Neural cell (in vitro differentiated cells): ENCODE data around the gene WDR91. TPM values are rescaled to one million over a fixed set of nuclear protein-coding genes. Genes with fewer than 3 reads are reported as not detected.

Experiments used
- H2AFZ ChIP-seq: fragments of 200-600, 300-800 bp; sonication (generic), shearing (Covaris generic); 2 replicates; pipeline ENCODE4 v1.6.0; 2014; ENCODE audit warnings: low read depth, mild to moderate bottlenecking, antibody characterized with exemption, low read length, moderate library complexity
- H3F3A ChIP-seq: fragments of 200-600 bp; shearing (Covaris generic); 2 replicates; pipeline ENCODE4 v1.6.1; 2016; ENCODE audit warnings: mild to moderate bottlenecking, moderate library complexity, mixed read lengths, antibody characterized with exemption, low read length; ENCODE audit not compliant: insufficient read depth, poor library complexity, severe bottlenecking
- H3K27ac ChIP-seq: fragments of 200-600, 300-800 bp; sonication (generic), shearing (Covaris generic); 2 replicates; pipeline ENCODE4 v1.5.1; 2014; ENCODE audit warnings: mild to moderate bottlenecking, low read length, moderate library complexity
- H3K27me3 ChIP-seq: fragments of 300-800, 200-600 bp; sonication (generic), shearing (Covaris generic); 2 replicates; pipeline ENCODE4 v1.6.0; 2014; ENCODE audit warnings: mild to moderate bottlenecking, low read depth, low read length, moderate library complexity; ENCODE audit not compliant: insufficient read depth
- H3K36me3 ChIP-seq: fragments of 300-800, 200-600 bp; sonication (generic), shearing (Covaris generic); 2 replicates; pipeline ENCODE4 v1.5.1; 2014; ENCODE audit warnings: mild to moderate bottlenecking, antibody characterized with exemption, low read length, moderate library complexity; ENCODE audit not compliant: insufficient read depth
- H3K4me2 ChIP-seq: fragments of 300-800, 200-600 bp; sonication (generic), shearing (Covaris generic); 2 replicates; pipeline ENCODE4 v1.6.0; 2014; ENCODE audit warnings: mild to moderate bottlenecking, low read length
- H3K4me3 ChIP-seq: fragments of 300-800, 200-600 bp; sonication (generic), shearing (Covaris generic); 2 replicates; pipeline ENCODE4 v1.5.1; 2014; ENCODE audit warnings: mild to moderate bottlenecking, low read length, moderate library complexity
- H3K79me2 ChIP-seq: fragments of 200-600 bp; shearing (Covaris generic); replicated peaks from 2 replicates; pipeline ENCODE4 v1.6.0; 2014; ENCODE audit warnings: mild to moderate bottlenecking, low read length, moderate library complexity; ENCODE audit not compliant: insufficient read depth
- H3K9ac ChIP-seq: fragments of 300-800, 200-600 bp; sonication (generic), shearing (Covaris generic); 2 replicates; pipeline ENCODE4 v1.6.1; 2016; ENCODE audit warnings: mild to moderate bottlenecking, low read length, mixed read lengths
- H3K9me2 ChIP-seq: fragments of 200-600 bp; shearing (Covaris generic); 2 replicates; pipeline ENCODE4 v1.6.1; 2016; ENCODE audit warnings: mild to moderate bottlenecking, low read length, mixed read lengths; ENCODE audit not compliant: insufficient read depth
- H3K9me3 ChIP-seq: fragments of 200-600, 300-800 bp; sonication (generic), shearing (Covaris generic); 2 replicates; pipeline ENCODE4 v1.6.1; 2016; ENCODE audit warnings: mild to moderate bottlenecking, mixed run types, low read length, moderate library complexity, mixed read lengths
- H4K20me1 ChIP-seq: fragments of 200-600 bp; shearing (Covaris generic); 2 replicates; pipeline ENCODE4 v1.6.1; 2016; ENCODE audit warnings: mild to moderate bottlenecking, mixed run types; ENCODE audit not compliant: insufficient read depth
- EP300 ChIP-seq: fragments of 450-650 bp; conservative IDR thresholded peaks from 2 replicates; pipeline ENCODE4 v1.6.1; 2014; ENCODE audit warnings: antibody characterized with exemption, mild to moderate bottlenecking, moderate library complexity; ENCODE audit not compliant: poor library complexity, severe bottlenecking
- EZH2 ChIP-seq: fragments of 200-600, 300-800 bp; shearing (Covaris generic), sonication (generic); IDR thresholded peaks from 2 replicates; pipeline ENCODE4 v1.6.1; 2014; ENCODE audit warnings: antibody characterized with exemption, low read length, borderline replicate concordance, mild to moderate bottlenecking; ENCODE audit not compliant: insufficient read depth, poor library complexity, severe bottlenecking
- MXI1 ChIP-seq: fragments of 450-650 bp; conservative IDR thresholded peaks from 2 replicates; pipeline ENCODE4 v1.6.1; 2014; ENCODE audit warnings: antibody characterized with exemption, mild to moderate bottlenecking; ENCODE audit not compliant: poor library complexity, severe bottlenecking
- POLR2AphosphoS5 ChIP-seq: IDR thresholded peaks from 2 replicates; pipeline ENCODE4 v1.6.1; 2012
- RAD21 ChIP-seq: fragments of 450-650 bp; conservative IDR thresholded peaks from 2 replicates; pipeline ENCODE4 v1.6.1; 2014; ENCODE audit warnings: antibody characterized with exemption, mild to moderate bottlenecking, moderate library complexity
- REST ChIP-seq: IDR thresholded peaks from 2 replicates; pipeline ENCODE4 v1.6.1; 2012; ENCODE audit warnings: borderline replicate concordance
- SMC3 ChIP-seq: fragments of 450-650 bp; conservative IDR thresholded peaks from 2 replicates; pipeline ENCODE4 v1.6.1; 2014; ENCODE audit warnings: antibody characterized with exemption, mild to moderate bottlenecking, moderate library complexity; ENCODE audit not compliant: poor library complexity
- TAF1 ChIP-seq: IDR thresholded peaks from 2 replicates; pipeline ENCODE4 v1.6.1; 2012; ENCODE audit warnings: low read depth
- polyA plus RNA-seq: library from polyadenylated mRNA; depleted of rRNA; stranded (reverse); fragments of >200 nt; gene quantifications from 2 replicates; pipeline ENCODE4 v1.2.3, GENCODE V29; 2014
- TF ChIP-seq, protein P1 (sequence below): fragments of 450-650 bp; IDR thresholded peaks from 2 replicates; pipeline ENCODE4 v1.5.1; 2014; ENCODE audit warnings: antibody characterized with exemption, mild to moderate bottlenecking, moderate library complexity; ENCODE audit not compliant: poor library complexity, severe bottlenecking

Gene WDR91
- polyA plus RNA-seq, 1 donor from 2014 or later: 17.7 TPM

DNA sequence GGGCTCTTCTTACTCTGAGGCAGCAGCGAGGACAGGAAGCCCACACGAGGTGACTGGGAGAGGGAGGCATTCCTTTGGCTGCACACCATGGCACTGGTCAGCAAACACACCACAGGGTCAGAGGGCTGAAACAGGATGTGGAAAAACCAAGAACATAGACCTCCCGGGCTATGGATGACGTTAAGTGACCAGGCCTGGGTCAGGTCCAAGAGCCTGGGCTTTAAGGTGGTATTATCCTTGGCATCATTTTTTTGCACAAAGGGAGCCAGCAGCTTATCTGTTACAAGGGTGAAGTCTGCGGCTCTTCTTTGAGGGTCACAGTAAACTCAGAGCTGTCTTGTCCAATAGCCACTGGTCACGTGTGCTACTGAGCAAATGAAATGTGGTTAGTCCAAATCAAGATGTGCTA lies 7.0 kb downstream of the WDR91 start:
- no peaks in the 10 kb centered on the region for H3F3A ChIP-seq
- no peaks in the 10 kb centered on the region for H3K36me3 ChIP-seq
- H4K20me1 ChIP-seq: no peaks in the 10 kb centered on the region
- no peaks in the 10 kb centered on the region for H3K27me3 ChIP-seq
- H2AFZ ChIP-seq: no peak overlapping the region
- H3K9me3 ChIP-seq: no peaks in the 10 kb centered on the region
- H3K4me2 ChIP-seq: no peak overlapping the region
- H3K27ac ChIP-seq: no peak overlapping the region
- H3K79me2 ChIP-seq: no peaks in the 10 kb centered on the region
- H3K9ac ChIP-seq: no peak overlapping the region
- no peaks in the 10 kb centered on the region for H3K9me2 ChIP-seq
- TF ChIP-seq POLR2AphosphoS5 (no peak), RAD21 (no peak), SMC3 (no peak), MXI1 (no peak), REST (no peak), EP300 (no peak), EZH2 (no peak), TAF1 (no peak)
- TF ChIP-seq, protein P1, sequence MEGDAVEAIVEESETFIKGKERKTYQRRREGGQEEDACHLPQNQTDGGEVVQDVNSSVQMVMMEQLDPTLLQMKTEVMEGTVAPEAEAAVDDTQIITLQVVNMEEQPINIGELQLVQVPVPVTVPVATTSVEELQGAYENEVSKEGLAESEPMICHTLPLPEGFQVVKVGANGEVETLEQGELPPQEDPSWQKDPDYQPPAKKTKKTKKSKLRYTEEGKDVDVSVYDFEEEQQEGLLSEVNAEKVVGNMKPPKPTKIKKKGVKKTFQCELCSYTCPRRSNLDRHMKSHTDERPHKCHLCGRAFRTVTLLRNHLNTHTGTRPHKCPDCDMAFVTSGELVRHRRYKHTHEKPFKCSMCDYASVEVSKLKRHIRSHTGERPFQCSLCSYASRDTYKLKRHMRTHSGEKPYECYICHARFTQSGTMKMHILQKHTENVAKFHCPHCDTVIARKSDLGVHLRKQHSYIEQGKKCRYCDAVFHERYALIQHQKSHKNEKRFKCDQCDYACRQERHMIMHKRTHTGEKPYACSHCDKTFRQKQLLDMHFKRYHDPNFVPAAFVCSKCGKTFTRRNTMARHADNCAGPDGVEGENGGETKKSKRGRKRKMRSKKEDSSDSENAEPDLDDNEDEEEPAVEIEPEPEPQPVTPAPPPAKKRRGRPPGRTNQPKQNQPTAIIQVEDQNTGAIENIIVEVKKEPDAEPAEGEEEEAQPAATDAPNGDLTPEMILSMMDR: no peak
- no peak overlapping the region for H3K4me3 ChIP-seq

- Histone ChIP-seq H3K27me3 (no peaks in the 10 kb centered on the region), H3K36me3 (no peaks in the 10 kb centered on the region), H3K4me3 (no peak overlapping the region), H3K79me2 (no peaks in the 10 kb centered on the region), H2AFZ (no peak overlapping the region), H3F3A (no peaks in the 10 kb centered on the region), H3K4me2 (no peak overlapping the region), H3K27ac (no peak overlapping the region), H4K20me1 (no peaks in the 10 kb centered on the region), H3K9me3 (no peaks in the 10 kb centered on the region), H3K9me2 (no peaks in the 10 kb centered on the region), H3K9ac (no peak overlapping the region)
- TF ChIP-seq TAF1: no peak
- TF ChIP-seq, protein P1: no peak
- TF ChIP-seq POLR2AphosphoS5: no peak
- no peak for TF ChIP-seq RAD21
- TF ChIP-seq REST: no peak
- no peak for TF ChIP-seq EP300
- no peak for TF ChIP-seq SMC3
- TF ChIP-seq MXI1: no peak
- no peak for TF ChIP-seq EZH2
Observed at GRCh38 chr7:135201350-135201749, 10.0 kb downstream of the WDR91 start.
